Astrocyte of the cerebellum (primary cell): ENCODE results near the gene PIP5K1B.

Source experiments
- DNase-seq: peaks from one replicate; pipeline ENCODE4 v3.0.0-alpha.2; 2011; ENCODE audit warnings: low read depth
- H3K4me3 ChIP-seq: 2 replicates; pipeline ENCODE4 v1.5.1; 2011; ENCODE audit warnings: mild to moderate bottlenecking, low read depth, low read length, moderate library complexity
- CTCF ChIP-seq: IDR thresholded peaks from 2 replicates; pipeline ENCODE4 v1.5.1; 2012; ENCODE audit warnings: low read length, low read depth, moderate library complexity, mild to moderate bottlenecking; ENCODE audit errors: missing control alignments
- in situ Hi-C: cut with HindIII; loops from 2 replicates; pipeline ENCODE4 v1.10.0; 2017; ENCODE audit warnings: low sequenced_read_pairs

PIP5K1B gene

GRCh38 chr9:68749579-68750159 is 44.6 kb downstream of the PIP5K1B start:
- no peak for DNase-seq
- no peak for TF ChIP-seq CTCF
- in situ Hi-C loops = no loop called here
- H3K4me3 ChIP-seq = no peak overlapping the region

- no peak for DNase-seq
- in situ Hi-C loops = no loop called here
- H3K4me3 ChIP-seq = no peak overlapping the region
- no peak for TF ChIP-seq CTCF
Observed at GRCh38 chr9:68750255-68750654, 45.2 kb downstream of the PIP5K1B start.

- in situ Hi-C loops = no loop called here
- TF ChIP-seq CTCF = no peak
- no peak overlapping the region for H3K4me3 ChIP-seq
- DNase-seq = no peak
Observed at GRCh38 chr9:68750786-68751185, 45.7 kb downstream of the PIP5K1B start.

- no peak for TF ChIP-seq CTCF
- H3K4me3 ChIP-seq = no peak overlapping the region
- in situ Hi-C loops = no loop called here
- DNase-seq = no peak
Observed at GRCh38 chr9:68751556-68751955, 46.5 kb downstream of the PIP5K1B start.

GRCh38 chr9:68755051-68755450 is 50.0 kb downstream of the PIP5K1B start:
- in situ Hi-C loops = no loop called here
- TF ChIP-seq CTCF = no peak
- no peak overlapping the region for H3K4me3 ChIP-seq
- DNase-seq = no peak

GRCh38 chr9:68755752-68756151 is 50.7 kb downstream of the PIP5K1B start:
- no peak for DNase-seq
- TF ChIP-seq CTCF = no peak
- in situ Hi-C loops = no loop called here
- no peak overlapping the region for H3K4me3 ChIP-seq
